ENCODE results near the gene HOXB9. TPM values are rescaled to one million over a fixed set of nuclear protein-coding genes. Genes with fewer than 3 reads are reported as not detected.
A peak's percentile ranks its signal among the peaks of the same experiment; 100 is the strongest.

The HOXB9 gene
- total and polyA plus RNA-seq, 2 donors from 2014 or later: 29.2 to 45.8 TPM

DNA sequence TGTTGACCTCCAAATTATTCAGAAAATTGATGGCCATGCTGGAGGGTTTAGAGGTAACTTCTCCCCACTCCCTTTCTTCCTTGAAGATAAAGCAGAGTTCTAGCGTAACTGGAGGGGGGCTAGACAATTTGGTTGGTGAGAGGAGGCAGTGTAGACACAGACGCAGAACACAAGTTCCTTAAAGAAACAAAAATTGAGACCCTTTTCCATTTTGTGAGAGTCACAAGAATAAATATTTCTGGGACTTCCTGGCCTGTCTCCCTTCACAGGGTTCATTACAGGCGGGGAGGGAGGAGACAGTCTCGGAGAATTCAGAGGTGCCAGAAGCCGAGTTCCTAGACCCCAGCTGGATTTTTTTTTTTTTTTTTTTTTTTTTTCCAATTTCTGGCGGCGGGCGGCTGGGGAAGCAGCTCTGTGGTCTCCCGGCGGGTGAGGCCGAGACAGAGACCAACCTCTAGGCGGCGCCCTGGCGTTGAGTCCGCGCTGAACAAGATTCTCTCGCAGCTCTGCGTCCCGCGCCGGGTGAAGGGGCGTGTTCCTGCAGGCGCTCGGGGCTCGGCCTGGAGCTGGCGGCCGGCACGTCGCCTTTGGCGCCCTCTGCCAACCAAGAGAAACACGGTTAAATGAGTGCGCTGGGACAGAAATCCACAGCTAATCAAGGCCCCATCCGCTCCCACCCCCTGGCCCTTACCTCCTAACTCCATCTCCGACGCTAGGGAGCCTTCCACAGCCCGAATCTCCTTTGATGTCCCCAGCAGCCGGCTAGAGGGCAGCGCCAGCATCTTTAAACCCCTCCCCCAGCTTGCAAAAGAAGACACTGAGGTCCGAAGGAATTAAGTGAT is 10.2 kb upstream of the HOXB9 start:
- Histone ChIP-seq H3K4me1 (ENCODE audit: control insufficient read depth in 2 of 3, insufficient read depth in 2 of 3, low read depth in 1 of 3, low read length in 3 of 3) (no peaks in the 10 kb centered on the region), H3K9me3 (ENCODE audit: control insufficient read depth in 2 of 3, insufficient read depth in 1 of 3, low read length in 3 of 3) (no peaks in the 10 kb centered on the region), H3K9ac (ENCODE audit: low read length in 3 of 3) (peak overlapping the region in 1 of 3 donors; percentile 29), H3K36me3 (ENCODE audit: control insufficient read depth in 2 of 3, insufficient read depth in 3 of 3, low read length in 3 of 3) (no peaks in the 10 kb centered on the region), H3K4me3 (ENCODE audit: low read length in 3 of 3) (no peak overlapping the region), H3K27ac (ENCODE audit: low read depth in 2 of 2, low read length in 2 of 2) (no peak overlapping the region), H3K27me3 (ENCODE audit: control insufficient read depth, insufficient read depth, low read length) (peaks cover 35% of the 10 kb centered on the region)
- DNase-seq (peak; percentile 95 to 97 (median 96)), FAIRE-seq (no peak)
- intact Hi-C loops (cut with DNase I): no loop called here
- TF ChIP-seq, protein P1, sequence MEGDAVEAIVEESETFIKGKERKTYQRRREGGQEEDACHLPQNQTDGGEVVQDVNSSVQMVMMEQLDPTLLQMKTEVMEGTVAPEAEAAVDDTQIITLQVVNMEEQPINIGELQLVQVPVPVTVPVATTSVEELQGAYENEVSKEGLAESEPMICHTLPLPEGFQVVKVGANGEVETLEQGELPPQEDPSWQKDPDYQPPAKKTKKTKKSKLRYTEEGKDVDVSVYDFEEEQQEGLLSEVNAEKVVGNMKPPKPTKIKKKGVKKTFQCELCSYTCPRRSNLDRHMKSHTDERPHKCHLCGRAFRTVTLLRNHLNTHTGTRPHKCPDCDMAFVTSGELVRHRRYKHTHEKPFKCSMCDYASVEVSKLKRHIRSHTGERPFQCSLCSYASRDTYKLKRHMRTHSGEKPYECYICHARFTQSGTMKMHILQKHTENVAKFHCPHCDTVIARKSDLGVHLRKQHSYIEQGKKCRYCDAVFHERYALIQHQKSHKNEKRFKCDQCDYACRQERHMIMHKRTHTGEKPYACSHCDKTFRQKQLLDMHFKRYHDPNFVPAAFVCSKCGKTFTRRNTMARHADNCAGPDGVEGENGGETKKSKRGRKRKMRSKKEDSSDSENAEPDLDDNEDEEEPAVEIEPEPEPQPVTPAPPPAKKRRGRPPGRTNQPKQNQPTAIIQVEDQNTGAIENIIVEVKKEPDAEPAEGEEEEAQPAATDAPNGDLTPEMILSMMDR (IDR thresholded peaks at IDR 0.05; ENCODE audit: borderline replicate concordance, extremely low read depth, insufficient read depth): peak; percentile 69

DNA sequence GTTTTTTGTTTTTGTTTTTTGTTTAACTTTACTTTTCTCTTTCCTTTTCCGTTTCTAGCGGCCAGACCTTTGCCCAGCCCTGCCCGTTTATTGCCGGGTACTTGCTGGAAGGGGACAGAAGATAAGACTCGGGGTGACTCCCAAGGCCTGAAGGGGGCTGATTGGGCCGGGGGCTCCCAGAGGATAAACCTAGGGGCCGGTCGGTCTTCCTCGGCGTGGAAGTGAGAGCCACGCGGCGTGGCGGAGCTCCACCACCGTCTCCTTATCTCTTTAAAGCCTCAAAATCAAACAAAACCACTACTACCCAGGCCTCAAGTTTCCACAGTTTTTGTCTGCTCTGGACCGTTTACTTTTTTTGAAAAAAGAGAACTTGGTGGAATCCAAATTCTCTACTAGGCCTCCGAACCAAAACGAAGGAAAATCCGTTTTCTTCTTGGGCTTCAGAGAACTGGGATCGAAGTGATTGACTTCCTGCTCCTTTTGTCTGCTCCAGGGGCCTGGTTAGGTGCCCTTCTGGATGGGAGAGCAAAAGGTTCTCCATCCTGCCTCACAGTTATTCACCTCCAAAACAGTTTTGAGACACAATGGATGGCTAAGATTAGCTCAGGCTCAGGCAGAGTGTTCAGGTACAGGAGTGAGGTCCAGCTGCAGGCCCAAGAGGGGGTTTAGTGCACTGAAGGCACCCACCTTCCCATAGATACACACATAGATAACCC is 8.5 kb upstream of the HOXB9 start:
- no peaks in the 10 kb centered on the region for H3K4me1 ChIP-seq (ENCODE audit: control insufficient read depth in 2 of 3, insufficient read depth in 2 of 3, low read depth in 1 of 3, low read length in 3 of 3)
- H3K36me3 ChIP-seq (ENCODE audit: control insufficient read depth in 2 of 3, insufficient read depth in 3 of 3, low read length in 3 of 3): no peaks in the 10 kb centered on the region
- H3K27ac ChIP-seq (ENCODE audit: low read depth in 2 of 2, low read length in 2 of 2): no peak overlapping the region
- H3K27me3 ChIP-seq (ENCODE audit: control insufficient read depth, insufficient read depth, low read length): peaks cover 39% of the 10 kb centered on the region
- H3K9ac ChIP-seq (ENCODE audit: low read length in 3 of 3): no peak overlapping the region
- intact Hi-C loops (cut with DNase I): no loop called here
- TF ChIP-seq, protein P1 (IDR thresholded peaks at IDR 0.05; ENCODE audit: borderline replicate concordance, extremely low read depth, insufficient read depth): no peak
- no peak for FAIRE-seq
- no peaks in the 10 kb centered on the region for H3K9me3 ChIP-seq (ENCODE audit: control insufficient read depth in 2 of 3, insufficient read depth in 1 of 3, low read length in 3 of 3)
- no peak overlapping the region for H3K4me3 ChIP-seq (ENCODE audit: low read length in 3 of 3)
- DNase-seq: peak in 1 of 5 donors; percentile 51

GRCh38 chr17:48633266-48633677 is 7.1 kb upstream of the HOXB9 start:
- no peak overlapping the region for H3K9ac ChIP-seq (ENCODE audit: low read length in 3 of 3)
- intact Hi-C loops (cut with DNase I): no loop called here
- H3K4me1 ChIP-seq (ENCODE audit: control insufficient read depth in 2 of 3, insufficient read depth in 2 of 3, low read depth in 1 of 3, low read length in 3 of 3): no peaks in the 10 kb centered on the region
- H3K36me3 ChIP-seq (ENCODE audit: control insufficient read depth in 2 of 3, insufficient read depth in 3 of 3, low read length in 3 of 3): no peaks in the 10 kb centered on the region
- no peak overlapping the region for H3K27ac ChIP-seq (ENCODE audit: low read depth in 2 of 2, low read length in 2 of 2)
- no peak overlapping the region for H3K4me3 ChIP-seq (ENCODE audit: low read length in 3 of 3)
- H3K27me3 ChIP-seq (ENCODE audit: control insufficient read depth, insufficient read depth, low read length): peaks cover 53% of the 10 kb centered on the region
- no peak for DNase-seq
- FAIRE-seq: no peak
- H3K9me3 ChIP-seq (ENCODE audit: control insufficient read depth in 2 of 3, insufficient read depth in 1 of 3, low read length in 3 of 3): no peaks in the 10 kb centered on the region
- TF ChIP-seq, protein P1 (IDR thresholded peaks at IDR 0.05; ENCODE audit: borderline replicate concordance, extremely low read depth, insufficient read depth): no peak

Measured in kidney (tissue), 14 donors.